HG03469 (cell line): ENCODE measurements around the gene PLCB2.
A peak's percentile ranks its signal among the peaks of the same experiment; 100 is the strongest.

Experiments used
- ATAC-seq: cut with Tn5 transposase; IDR thresholded peaks from one replicate; pipeline ENCODE4 v1.9.1; 2021; ENCODE audit warnings: mild to moderate bottlenecking, moderate library complexity, moderate number of reproducible peaks; ENCODE audit not compliant: unreplicated experiment

Gene PLCB2

GRCh38 chr15:40328176-40328575 lies 20.4 kb upstream of the PLCB2 start:
- no peak for ATAC-seq

GRCh38 chr15:40327457-40327856 lies 19.7 kb upstream of the PLCB2 start:
- no peak for ATAC-seq

GRCh38 chr15:40325700-40326099 lies 18.0 kb upstream of the PLCB2 start:
- no peak for ATAC-seq

- ATAC-seq: no peak
These were observed 17.5 kb upstream of the PLCB2 start for GRCh38 chr15:40325188-40325587.

GRCh38 chr15:40323953-40324937 lies 16.5 kb upstream of the PLCB2 start:
- ATAC-seq: peak; percentile 4

GRCh38 chr15:40323239-40323952 lies 15.7 kb upstream of the PLCB2 start, which contains the start of gene INAFM2:
INAFM2 (plus strand) TSS chr15:40323692; CDS start chr15:40324056, 364 bp downstream.
- peak; percentile 76 for ATAC-seq

- ATAC-seq: no peak
These were observed 14.9 kb upstream of the PLCB2 start for GRCh38 chr15:40322531-40323238.

- ATAC-seq: no peak
These were observed 13.2 kb upstream of the PLCB2 start for GRCh38 chr15:40320931-40321371.

- ATAC-seq: no peak
These were observed 12.7 kb upstream of the PLCB2 start for GRCh38 chr15:40320409-40320808.

GRCh38 chr15:40317580-40317979 lies 9.8 kb upstream of the PLCB2 start:
- ATAC-seq: no peak

- ATAC-seq: no peak
These were observed 9.2 kb upstream of the PLCB2 start for GRCh38 chr15:40316931-40317330.

- no peak for ATAC-seq
These were observed 7.1 kb upstream of the PLCB2 start for GRCh38 chr15:40314723-40315276.

GRCh38 chr15:40313531-40314398 lies 6.0 kb upstream of the PLCB2 start:
- ATAC-seq: no peak

GRCh38 chr15:40312370-40313158 lies 4.8 kb upstream of the PLCB2 start:
- ATAC-seq: no peak

- no peak for ATAC-seq
These were observed 3.3 kb upstream of the PLCB2 start for GRCh38 chr15:40310993-40311392.

- ATAC-seq: no peak
These were observed 2.5 kb upstream of the PLCB2 start for GRCh38 chr15:40310001-40310959.

GRCh38 chr15:40309344-40309862 lies 1.7 kb upstream of the PLCB2 start:
- ATAC-seq: no peak

GRCh38 chr15:40306908-40307307 lies 827 bp downstream of the PLCB2 start:
- ATAC-seq: no peak
